HepG2 (cell line): Measurements from ENCODE around the gene UBE2C. TPM values are rescaled to one million over a fixed set of nuclear protein-coding genes. Genes with fewer than 3 reads are reported as not detected.
A peak's percentile ranks its signal among the peaks of the same experiment; 100 is the strongest.

Source experiments
- AGO1 ChIP-seq: fragments of 200-400 bp; formaldehyde crosslinking; IDR thresholded peaks from 2 replicates; pipeline ENCODE4 v1.6.1; 2017; ENCODE audit warnings: mild to moderate bottlenecking, low read depth, low read length, moderate library complexity; ENCODE audit not compliant: poor library complexity, severe bottlenecking
- ATF4 ChIP-seq, 2 experiments: fragments of 450-650 bp in 1 of 2; sonication (generic) in 1 of 2; formaldehyde crosslinking; IDR thresholded peaks; 2 replicates each; pipeline versions ENCODE4 v1.5.0 to v1.8.0; 2020 to 2022; ENCODE audit warnings: mild to moderate bottlenecking in 1 of 2, missing genetic modification reagents in 1 of 2
- BORCS8-MEF2B ChIP-seq: sonication (generic); formaldehyde crosslinking; IDR thresholded peaks from 2 replicates; pipeline ENCODE4 v1.8.0; 2022; ENCODE audit warnings: mild to moderate bottlenecking, missing genetic modification reagents
- ELF4 ChIP-seq: sonication (generic); formaldehyde crosslinking; IDR thresholded peaks from 2 replicates; pipeline ENCODE4 v1.5.0; 2020; ENCODE audit warnings: missing genetic modification reagents, mild to moderate bottlenecking, moderate library complexity, borderline replicate concordance
- IKZF5 ChIP-seq: IDR thresholded peaks from 2 replicates; pipeline ENCODE4 v1.6.1; 2018; ENCODE audit warnings: missing genetic modification reagents, mild to moderate bottlenecking, missing compliant biosample characterization
- NR2C2 ChIP-seq: sonication (generic); formaldehyde crosslinking; IDR thresholded peaks from 2 replicates; pipeline ENCODE4 v1.4.0; 2020; ENCODE audit warnings: missing genetic modification reagents, mild to moderate bottlenecking, moderate library complexity, borderline replicate concordance
- NR2F6 ChIP-seq, 2 experiments: IDR thresholded peaks; 2 replicates each; pipeline ENCODE4 v1.6.1; 2016; ENCODE audit warnings: antibody characterized with exemption in 1 of 2, mild to moderate bottlenecking in 1 of 2
- ZBTB43 ChIP-seq: sonication (generic); formaldehyde crosslinking; conservative IDR thresholded peaks from 2 replicates; pipeline ENCODE4 v1.4.0; 2020; ENCODE audit warnings: missing genetic modification reagents
- ZNF225 ChIP-seq: sonication (generic); formaldehyde crosslinking; IDR thresholded peaks from 2 replicates; pipeline ENCODE4 v1.4.0; 2020; ENCODE audit warnings: mild to moderate bottlenecking, missing genetic modification reagents
- ZNF501 ChIP-seq: sonication (generic); formaldehyde crosslinking; IDR thresholded peaks from 2 replicates; pipeline ENCODE4 v1.5.1; 2020; ENCODE audit warnings: mild to moderate bottlenecking, moderate library complexity, missing genetic modification reagents
- ZNF547 ChIP-seq: sonication (generic); formaldehyde crosslinking; IDR thresholded peaks from 2 replicates; pipeline ENCODE4 v1.5.1; 2020; ENCODE audit warnings: mild to moderate bottlenecking, missing genetic modification reagents
- ZNF691 ChIP-seq: sonication (generic); formaldehyde crosslinking; IDR thresholded peaks from 2 replicates; pipeline ENCODE4 v1.4.0; 2020; ENCODE audit warnings: missing genetic modification reagents, low read depth, mild to moderate bottlenecking, borderline replicate concordance
- polyA plus RNA-seq, 8 experiments: library from polyadenylated mRNA; depleted of rRNA in 3 of 8; stranded (reverse) in 7 of 8; unstranded in 1 of 8; fragments of >200 nt; fragmentation: Illumina TruSeq in 4 of 8; extraction: Trizol in 4 of 8; gene quantifications; 2 replicates each; pipeline versions ENCODE4 v1.2.1 to v1.2.3, GENCODE V29; 2011 to 2016; ENCODE audit warnings: low read depth in 4 of 8, missing spikeins in 1 of 8, mixed read lengths in 1 of 8; ENCODE audit not compliant: insufficient read depth in 1 of 8
- total RNA-seq, 5 experiments: library from RNA; depleted of rRNA; stranded (reverse); fragments of >200 nt; fragmentation: Illumina TruSeq; extraction: Trizol; gene quantifications; 2 replicates each; pipeline ENCODE4 v1.2.3, GENCODE V29; 2016; ENCODE audit warnings: low read depth in 1 of 5
- TF ChIP-seq, protein P1 (sequence below): sonication (generic); formaldehyde crosslinking; IDR thresholded peaks from 2 replicates; pipeline ENCODE4 v1.8.0; 2022; ENCODE audit warnings: missing genetic modification reagents, mild to moderate bottlenecking, moderate library complexity, borderline replicate concordance
- TF ChIP-seq, protein P2 (sequence below): sonication (generic); formaldehyde crosslinking; IDR thresholded peaks from 2 replicates; pipeline ENCODE4 v1.4.0; 2020; ENCODE audit warnings: missing genetic modification reagents

UBE2C gene
- total and polyA plus RNA-seq, 2 of the 13 experiments (the other 11 are each of a cell fraction or from before 2014, with no cell fraction given): 100 to 123 TPM

DNA sequence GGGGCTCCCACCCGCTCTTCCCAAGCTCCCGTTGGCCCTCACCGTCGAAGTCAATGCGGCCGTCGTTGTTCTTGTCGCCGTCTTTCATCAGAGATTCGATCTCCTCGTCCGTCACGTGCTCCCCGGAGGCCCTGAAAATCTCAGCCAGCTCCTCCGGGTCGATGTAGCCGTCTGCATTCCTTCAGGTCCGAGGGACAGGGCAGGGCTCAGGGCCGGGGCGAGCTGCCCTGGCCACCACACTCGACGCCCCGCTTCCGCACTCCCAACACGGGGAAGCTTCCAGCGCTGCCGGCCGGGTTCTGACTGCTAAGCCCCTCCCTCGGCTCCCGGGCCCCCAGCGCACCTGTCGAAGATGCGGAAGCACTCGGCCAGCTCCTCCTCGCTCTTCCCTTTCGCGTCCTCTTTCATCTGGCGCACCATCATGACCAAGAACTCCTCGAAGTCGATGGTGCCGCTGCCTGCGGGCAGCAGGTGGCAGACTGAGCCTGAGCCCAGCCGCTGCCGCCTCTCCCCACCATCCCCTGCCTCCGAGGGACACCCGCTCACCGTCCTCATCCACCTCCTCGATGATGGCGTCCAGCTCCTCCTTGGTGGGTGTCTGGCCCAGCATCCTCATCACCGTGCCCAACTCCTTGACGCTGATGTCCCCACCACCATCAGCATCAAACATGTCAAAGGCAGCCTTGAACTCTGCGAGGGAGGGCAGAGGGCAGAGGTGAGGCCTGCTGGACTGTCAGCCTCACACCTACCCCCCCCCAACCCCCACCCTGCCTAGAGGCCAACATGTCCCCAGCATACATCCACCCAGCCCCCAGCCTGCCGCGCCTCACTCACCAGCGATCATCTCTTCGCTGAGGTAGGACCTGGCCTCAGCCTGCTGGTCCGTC lies 11.7 kb downstream of the UBE2C start (continued):
- TF ChIP-seq, protein P1, sequence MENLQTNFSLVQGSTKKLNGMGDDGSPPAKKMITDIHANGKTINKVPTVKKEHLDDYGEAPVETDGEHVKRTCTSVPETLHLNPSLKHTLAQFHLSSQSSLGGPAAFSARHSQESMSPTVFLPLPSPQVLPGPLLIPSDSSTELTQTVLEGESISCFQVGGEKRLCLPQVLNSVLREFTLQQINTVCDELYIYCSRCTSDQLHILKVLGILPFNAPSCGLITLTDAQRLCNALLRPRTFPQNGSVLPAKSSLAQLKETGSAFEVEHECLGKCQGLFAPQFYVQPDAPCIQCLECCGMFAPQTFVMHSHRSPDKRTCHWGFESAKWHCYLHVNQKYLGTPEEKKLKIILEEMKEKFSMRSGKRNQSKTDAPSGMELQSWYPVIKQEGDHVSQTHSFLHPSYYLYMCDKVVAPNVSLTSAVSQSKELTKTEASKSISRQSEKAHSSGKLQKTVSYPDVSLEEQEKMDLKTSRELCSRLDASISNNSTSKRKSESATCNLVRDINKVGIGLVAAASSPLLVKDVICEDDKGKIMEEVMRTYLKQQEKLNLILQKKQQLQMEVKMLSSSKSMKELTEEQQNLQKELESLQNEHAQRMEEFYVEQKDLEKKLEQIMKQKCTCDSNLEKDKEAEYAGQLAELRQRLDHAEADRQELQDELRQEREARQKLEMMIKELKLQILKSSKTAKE (CRISPR knock-in tag): peak; percentile 50; the same call in 1 of the 2 replicates
- TF ChIP-seq AGO1 (peak; percentile 67), IKZF5 (CRISPR knock-in tag) (no peak), ATF4 (CRISPR knock-in tag; IDR thresholded peaks at IDR 0.05) (no peak), NR2F6 (IDR thresholded peaks at IDR 0.05) (peak; percentile 30; the same call in 1 of the 2 replicates), NR2F6 (CRISPR knock-in tag; IDR thresholded peaks at IDR 0.05) (no peak), ZNF547 (CRISPR knock-in tag) (peak; percentile 46; the same call in 1 of the 2 replicates), NR2C2 (peak; percentile 59; the same call in 1 of the 2 replicates), BORCS8-MEF2B (CRISPR knock-in tag) (0 out of 2 replicates have a peak, but pooled peaks have one; percentile 83), ZNF225 (CRISPR knock-in tag) (no peak), ZNF691 (no peak), ZBTB43 (CRISPR knock-in tag) (no peak), ZNF501 (no peak; the same call in 1 of the 2 replicates), ELF4 (CRISPR knock-in tag) (no peak)
- TF ChIP-seq, protein P2, sequence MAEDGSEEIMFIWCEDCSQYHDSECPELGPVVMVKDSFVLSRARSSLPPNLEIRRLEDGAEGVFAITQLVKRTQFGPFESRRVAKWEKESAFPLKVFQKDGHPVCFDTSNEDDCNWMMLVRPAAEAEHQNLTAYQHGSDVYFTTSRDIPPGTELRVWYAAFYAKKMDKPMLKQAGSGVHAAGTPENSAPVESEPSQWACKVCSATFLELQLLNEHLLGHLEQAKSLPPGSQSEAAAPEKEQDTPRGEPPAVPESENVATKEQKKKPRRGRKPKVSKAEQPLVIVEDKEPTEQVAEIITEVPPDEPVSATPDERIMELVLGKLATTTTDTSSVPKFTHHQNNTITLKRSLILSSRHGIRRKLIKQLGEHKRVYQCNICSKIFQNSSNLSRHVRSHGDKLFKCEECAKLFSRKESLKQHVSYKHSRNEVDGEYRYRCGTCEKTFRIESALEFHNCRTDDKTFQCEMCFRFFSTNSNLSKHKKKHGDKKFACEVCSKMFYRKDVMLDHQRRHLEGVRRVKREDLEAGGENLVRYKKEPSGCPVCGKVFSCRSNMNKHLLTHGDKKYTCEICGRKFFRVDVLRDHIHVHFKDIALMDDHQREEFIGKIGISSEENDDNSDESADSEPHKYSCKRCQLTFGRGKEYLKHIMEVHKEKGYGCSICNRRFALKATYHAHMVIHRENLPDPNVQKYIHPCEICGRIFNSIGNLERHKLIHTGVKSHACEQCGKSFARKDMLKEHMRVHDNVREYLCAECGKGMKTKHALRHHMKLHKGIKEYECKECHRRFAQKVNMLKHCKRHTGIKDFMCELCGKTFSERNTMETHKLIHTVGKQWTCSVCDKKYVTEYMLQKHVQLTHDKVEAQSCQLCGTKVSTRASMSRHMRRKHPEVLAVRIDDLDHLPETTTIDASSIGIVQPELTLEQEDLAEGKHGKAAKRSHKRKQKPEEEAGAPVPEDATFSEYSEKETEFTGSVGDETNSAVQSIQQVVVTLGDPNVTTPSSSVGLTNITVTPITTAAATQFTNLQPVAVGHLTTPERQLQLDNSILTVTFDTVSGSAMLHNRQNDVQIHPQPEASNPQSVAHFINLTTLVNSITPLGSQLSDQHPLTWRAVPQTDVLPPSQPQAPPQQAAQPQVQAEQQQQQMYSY (CRISPR knock-in tag): no peak
